ENCODE measurements around the gene LIMS2.

The LIMS2 gene

DNA sequence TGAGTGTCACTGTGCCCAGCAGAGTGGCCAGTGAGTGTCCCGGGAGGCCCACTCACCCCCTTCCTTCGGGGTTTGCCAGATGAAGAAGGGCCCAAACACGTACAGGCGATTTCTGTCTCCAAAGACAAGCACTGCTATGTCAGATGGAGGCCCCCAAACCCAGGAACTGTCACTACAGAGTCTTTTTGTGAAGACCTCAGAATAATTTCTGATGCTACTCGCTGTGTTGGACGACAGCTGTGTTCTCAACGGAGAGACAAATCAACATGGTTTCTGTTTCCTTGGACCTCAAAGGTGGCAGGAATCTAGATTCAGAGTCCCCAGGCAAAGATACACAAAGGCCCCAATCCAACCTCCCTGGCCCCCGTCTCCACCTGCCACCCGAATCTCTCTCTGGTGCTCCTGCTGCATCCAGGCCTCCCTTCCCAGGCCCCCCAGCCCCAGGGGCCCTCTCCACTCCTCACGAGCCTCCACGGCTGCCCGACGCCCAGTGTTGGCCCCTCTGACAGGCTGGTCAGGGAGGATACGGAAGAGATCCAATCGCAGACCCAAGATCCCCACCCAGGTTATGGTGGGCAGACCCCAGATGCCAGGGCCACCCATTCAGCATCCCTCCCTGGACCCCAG lies 31.8 kb downstream of the LIMS2 start (continued):
- no peak for TF ChIP-seq PATZ1 (CRISPR knock-in tag; IDR thresholded peaks at IDR 0.05; ENCODE audit: borderline replicate concordance)
- TF ChIP-seq BACH2 (CRISPR knock-in tag; IDR thresholded peaks at IDR 0.05; ENCODE audit: borderline replicate concordance) = no peak
- TF ChIP-seq ZC3H10 (CRISPR knock-in tag; IDR thresholded peaks at IDR 0.05) = no peak
- no peak for TF ChIP-seq ZNF70 (CRISPR knock-in tag; IDR thresholded peaks at IDR 0.05)
- no peak for TF ChIP-seq ARNTL (CRISPR knock-in tag; IDR thresholded peaks at IDR 0.05; ENCODE audit: borderline replicate concordance, low read depth)
- TF ChIP-seq RARB (CRISPR knock-in tag; IDR thresholded peaks at IDR 0.05) = no peak
- TF ChIP-seq, protein P1, sequence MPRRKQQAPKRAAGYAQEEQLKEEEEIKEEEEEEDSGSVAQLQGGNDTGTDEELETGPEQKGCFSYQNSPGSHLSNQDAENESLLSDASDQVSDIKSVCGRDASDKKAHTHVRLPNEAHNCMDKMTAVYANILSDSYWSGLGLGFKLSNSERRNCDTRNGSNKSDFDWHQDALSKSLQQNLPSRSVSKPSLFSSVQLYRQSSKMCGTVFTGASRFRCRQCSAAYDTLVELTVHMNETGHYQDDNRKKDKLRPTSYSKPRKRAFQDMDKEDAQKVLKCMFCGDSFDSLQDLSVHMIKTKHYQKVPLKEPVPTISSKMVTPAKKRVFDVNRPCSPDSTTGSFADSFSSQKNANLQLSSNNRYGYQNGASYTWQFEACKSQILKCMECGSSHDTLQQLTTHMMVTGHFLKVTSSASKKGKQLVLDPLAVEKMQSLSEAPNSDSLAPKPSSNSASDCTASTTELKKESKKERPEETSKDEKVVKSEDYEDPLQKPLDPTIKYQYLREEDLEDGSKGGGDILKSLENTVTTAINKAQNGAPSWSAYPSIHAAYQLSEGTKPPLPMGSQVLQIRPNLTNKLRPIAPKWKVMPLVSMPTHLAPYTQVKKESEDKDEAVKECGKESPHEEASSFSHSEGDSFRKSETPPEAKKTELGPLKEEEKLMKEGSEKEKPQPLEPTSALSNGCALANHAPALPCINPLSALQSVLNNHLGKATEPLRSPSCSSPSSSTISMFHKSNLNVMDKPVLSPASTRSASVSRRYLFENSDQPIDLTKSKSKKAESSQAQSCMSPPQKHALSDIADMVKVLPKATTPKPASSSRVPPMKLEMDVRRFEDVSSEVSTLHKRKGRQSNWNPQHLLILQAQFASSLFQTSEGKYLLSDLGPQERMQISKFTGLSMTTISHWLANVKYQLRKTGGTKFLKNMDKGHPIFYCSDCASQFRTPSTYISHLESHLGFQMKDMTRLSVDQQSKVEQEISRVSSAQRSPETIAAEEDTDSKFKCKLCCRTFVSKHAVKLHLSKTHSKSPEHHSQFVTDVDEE (CRISPR knock-in tag; IDR thresholded peaks at IDR 0.05) = no peak
- no peak for TF ChIP-seq GLIS3 (CRISPR knock-in tag; IDR thresholded peaks at IDR 0.05)
- TF ChIP-seq ZFP30 (CRISPR knock-in tag; IDR thresholded peaks at IDR 0.05) = no peak
- TF ChIP-seq TCF4 (CRISPR knock-in tag; IDR thresholded peaks at IDR 0.05; ENCODE audit: borderline replicate concordance) = no peak
- no peak for TF ChIP-seq ZFP3 (CRISPR knock-in tag; IDR thresholded peaks at IDR 0.05)
- no peak for TF ChIP-seq ZNF565 (CRISPR knock-in tag; conservative IDR thresholded peaks at IDR 0.05; ENCODE audit: low read depth)

DNA sequence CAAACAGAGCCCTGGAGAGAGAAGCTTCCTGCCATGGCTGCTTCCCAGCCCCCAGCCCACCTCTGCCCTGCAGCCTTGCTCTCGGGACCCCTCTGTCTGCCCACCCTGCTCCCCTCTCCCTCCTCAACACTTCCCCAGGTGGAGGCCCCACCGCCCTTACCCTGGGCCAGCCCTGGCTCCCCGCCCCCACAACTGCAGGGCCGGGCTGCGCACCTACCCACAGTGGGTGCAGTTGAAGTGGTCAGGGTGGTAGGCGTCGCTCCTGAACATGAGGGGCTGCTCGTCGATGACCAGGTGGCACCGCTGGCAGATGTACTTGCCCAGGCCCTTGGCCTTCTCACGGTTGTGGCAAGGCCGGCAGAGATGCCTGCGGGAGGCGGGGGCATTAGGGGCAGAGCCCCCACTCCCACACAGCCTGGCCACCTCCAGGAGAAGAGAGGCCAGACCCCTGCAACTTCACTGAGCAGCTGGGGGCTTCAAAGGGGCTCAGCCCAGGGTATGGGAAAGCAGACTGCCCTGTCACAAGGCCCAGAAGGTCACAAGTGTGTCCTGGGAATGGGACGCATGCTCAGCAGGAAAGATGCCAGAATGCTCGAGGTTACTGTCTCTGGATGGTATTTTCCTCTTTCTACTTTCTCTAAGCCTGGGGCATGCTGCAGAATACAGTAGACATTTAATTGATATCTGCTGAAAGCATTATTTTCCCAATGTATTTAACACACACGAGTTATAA lies 32.5 kb downstream of the LIMS2 start:
- TF ChIP-seq SNAI2 (CRISPR knock-in tag; IDR thresholded peaks at IDR 0.05) (no peak), TOX (CRISPR knock-in tag; IDR thresholded peaks at IDR 0.05; ENCODE audit: borderline replicate concordance) (no peak), CSDC2 (CRISPR knock-in tag; IDR thresholded peaks at IDR 0.05) (no peak), ZNF8 (CRISPR knock-in tag; IDR thresholded peaks at IDR 0.05) (no peak)
- ATAC-seq = no peak

DNA sequence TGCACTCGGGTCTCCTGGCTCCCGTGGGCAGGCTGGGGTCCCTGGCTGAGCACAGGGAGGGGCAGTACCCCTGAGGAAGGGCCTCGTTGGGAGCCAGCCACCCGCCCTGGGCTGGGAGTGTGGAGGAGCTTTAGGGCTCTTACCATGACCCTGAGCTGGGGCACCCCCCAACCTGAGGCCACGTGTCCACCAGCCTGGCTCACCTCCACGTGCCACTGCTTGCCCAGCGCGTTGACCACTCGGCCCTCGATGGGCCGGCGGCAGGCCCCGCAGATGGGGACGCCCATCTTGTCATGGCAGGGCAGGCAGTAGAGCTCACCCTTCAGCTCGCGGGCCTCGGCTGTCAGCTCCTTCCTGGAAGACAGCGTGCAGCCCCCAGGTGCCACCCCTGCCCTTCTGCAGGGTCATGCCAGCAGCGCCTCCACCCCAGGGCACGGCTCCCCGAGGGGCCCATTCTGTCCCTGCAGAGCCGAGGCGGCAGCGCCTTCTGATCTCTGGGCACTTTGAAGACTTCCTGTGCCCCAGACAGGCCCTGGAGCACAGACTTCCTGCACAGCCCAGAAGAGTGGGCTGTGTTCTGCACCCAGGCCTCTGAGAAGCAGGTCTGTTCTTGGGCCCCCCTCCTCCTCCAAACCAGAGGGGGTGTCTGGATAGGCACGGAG lies 33.4 kb downstream of the LIMS2 start:
- TF ChIP-seq PATZ1 (CRISPR knock-in tag; IDR thresholded peaks at IDR 0.05; ENCODE audit: borderline replicate concordance) (no peak), PPARA (CRISPR knock-in tag; IDR thresholded peaks at IDR 0.05; ENCODE audit: borderline replicate concordance) (no peak), ZC3H10 (CRISPR knock-in tag; IDR thresholded peaks at IDR 0.05) (no peak), ARNTL (CRISPR knock-in tag; IDR thresholded peaks at IDR 0.05; ENCODE audit: borderline replicate concordance, low read depth) (no peak)
- no peak for ATAC-seq

DNA sequence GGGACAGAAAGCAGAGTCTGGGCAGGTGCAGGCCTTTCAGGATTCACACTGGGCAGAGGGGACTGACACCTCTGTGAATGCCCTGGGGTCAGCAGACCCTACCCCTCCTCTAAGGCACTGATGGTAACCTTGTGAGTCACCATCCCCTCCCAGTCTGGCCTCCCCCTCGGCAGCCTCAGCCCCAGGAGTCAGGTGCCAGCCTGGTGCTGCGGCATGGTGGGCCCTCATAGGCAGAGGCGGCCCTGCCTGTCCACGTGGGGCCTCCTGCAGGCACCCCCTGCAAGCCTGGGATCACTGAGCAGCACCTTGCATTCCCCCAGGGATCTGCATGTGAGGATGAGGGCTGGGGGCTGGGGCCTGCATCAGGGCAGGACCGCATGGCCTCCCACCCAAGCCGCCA lies 34.2 kb downstream of the LIMS2 start:
- ATAC-seq = no peak
- TF ChIP-seq ISL1 (CRISPR knock-in tag; IDR thresholded peaks at IDR 0.05) (no peak), CSDC2 (CRISPR knock-in tag; IDR thresholded peaks at IDR 0.05) (no peak), BACH2 (CRISPR knock-in tag; IDR thresholded peaks at IDR 0.05; ENCODE audit: borderline replicate concordance) (no peak), POU6F1 (CRISPR knock-in tag; IDR thresholded peaks at IDR 0.05; ENCODE audit: borderline replicate concordance, low read depth) (no peak), OSR1 (CRISPR knock-in tag; IDR thresholded peaks at IDR 0.05) (no peak), ZFP3 (CRISPR knock-in tag; IDR thresholded peaks at IDR 0.05) (no peak), ESRRG (CRISPR knock-in tag; IDR thresholded peaks at IDR 0.05) (no peak), ZC3H10 (CRISPR knock-in tag; IDR thresholded peaks at IDR 0.05) (no peak), GLIS3 (CRISPR knock-in tag; IDR thresholded peaks at IDR 0.05) (no peak), ARNTL (CRISPR knock-in tag; IDR thresholded peaks at IDR 0.05; ENCODE audit: borderline replicate concordance, low read depth) (no peak), SNAI2 (CRISPR knock-in tag; IDR thresholded peaks at IDR 0.05) (no peak), RARB (CRISPR knock-in tag; IDR thresholded peaks at IDR 0.05) (no peak), ZFP30 (CRISPR knock-in tag; IDR thresholded peaks at IDR 0.05) (no peak)
- TF ChIP-seq, protein P2, sequence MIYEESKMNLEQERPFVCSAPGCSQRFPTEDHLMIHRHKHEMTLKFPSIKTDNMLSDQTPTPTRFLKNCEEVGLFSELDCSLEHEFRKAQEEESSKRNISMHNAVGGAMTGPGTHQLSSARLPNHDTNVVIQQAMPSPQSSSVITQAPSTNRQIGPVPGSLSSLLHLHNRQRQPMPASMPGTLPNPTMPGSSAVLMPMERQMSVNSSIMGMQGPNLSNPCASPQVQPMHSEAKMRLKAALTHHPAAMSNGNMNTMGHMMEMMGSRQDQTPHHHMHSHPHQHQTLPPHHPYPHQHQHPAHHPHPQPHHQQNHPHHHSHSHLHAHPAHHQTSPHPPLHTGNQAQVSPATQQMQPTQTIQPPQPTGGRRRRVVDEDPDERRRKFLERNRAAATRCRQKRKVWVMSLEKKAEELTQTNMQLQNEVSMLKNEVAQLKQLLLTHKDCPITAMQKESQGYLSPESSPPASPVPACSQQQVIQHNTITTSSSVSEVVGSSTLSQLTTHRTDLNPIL (CRISPR knock-in tag; IDR thresholded peaks at IDR 0.05; ENCODE audit: low read depth) = no peak
- TF ChIP-seq, protein P3, sequence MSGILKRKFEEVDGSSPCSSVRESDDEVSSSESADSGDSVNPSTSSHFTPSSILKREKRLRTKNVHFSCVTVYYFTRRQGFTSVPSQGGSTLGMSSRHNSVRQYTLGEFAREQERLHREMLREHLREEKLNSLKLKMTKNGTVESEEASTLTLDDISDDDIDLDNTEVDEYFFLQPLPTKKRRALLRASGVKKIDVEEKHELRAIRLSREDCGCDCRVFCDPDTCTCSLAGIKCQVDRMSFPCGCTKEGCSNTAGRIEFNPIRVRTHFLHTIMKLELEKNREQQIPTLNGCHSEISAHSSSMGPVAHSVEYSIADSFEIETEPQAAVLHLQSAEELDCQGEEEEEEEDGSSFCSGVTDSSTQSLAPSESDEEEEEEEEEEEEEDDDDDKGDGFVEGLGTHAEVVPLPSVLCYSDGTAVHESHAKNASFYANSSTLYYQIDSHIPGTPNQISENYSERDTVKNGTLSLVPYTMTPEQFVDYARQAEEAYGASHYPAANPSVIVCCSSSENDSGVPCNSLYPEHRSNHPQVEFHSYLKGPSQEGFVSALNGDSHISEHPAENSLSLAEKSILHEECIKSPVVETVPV (CRISPR knock-in tag; IDR thresholded peaks at IDR 0.05) = no peak
